Loucy (cell line): ENCODE measurements around the gene ATP1B3.

Experiments used
- H2AFZ ChIP-seq: fragments of 200-600 bp; sonication (generic); 2 replicates; pipeline ENCODE4 v1.6.0; 2016; ENCODE audit warnings: antibody characterized with exemption, mild to moderate bottlenecking, low read length, moderate library complexity
- H3F3A ChIP-seq: fragments of 200-600 bp; 2 replicates; pipeline ENCODE4 v1.6.0; 2016; ENCODE audit warnings: antibody characterized with exemption, low read depth, mild to moderate bottlenecking
- H3K27me3 ChIP-seq: fragments of 200-600 bp; sonication (generic); 2 replicates; pipeline ENCODE4 v1.6.1; 2014; ENCODE audit warnings: low read length, mild to moderate bottlenecking; ENCODE audit not compliant: insufficient read depth, poor library complexity, severe bottlenecking
- H3K36me3 ChIP-seq: fragments of 200-600 bp; sonication (generic); 2 replicates; pipeline ENCODE4 v1.6.1; 2016; ENCODE audit warnings: low read length; ENCODE audit not compliant: insufficient read depth
- H3K4me1 ChIP-seq: fragments of 200-600 bp; sonication (generic); 2 replicates; pipeline ENCODE4 v1.5.1; 2014; ENCODE audit warnings: low read length, mild to moderate bottlenecking; ENCODE audit not compliant: insufficient read depth, poor library complexity, severe bottlenecking
- H3K4me2 ChIP-seq: fragments of 200-600 bp; sonication (generic); 2 replicates; pipeline ENCODE4 v1.6.0; 2014; ENCODE audit warnings: antibody characterized with exemption, low read length, low read depth, mild to moderate bottlenecking; ENCODE audit not compliant: poor library complexity, severe bottlenecking
- H3K4me3 ChIP-seq: fragments of 200-600 bp; sonication (generic); 2 replicates; pipeline ENCODE4 v1.5.1; 2014; ENCODE audit warnings: low read length, mild to moderate bottlenecking, mixed read lengths; ENCODE audit not compliant: poor library complexity, severe bottlenecking
- H3K79me2 ChIP-seq: fragments of 200-600 bp; sonication (generic); 2 replicates; pipeline ENCODE4 v1.6.1; 2014; ENCODE audit warnings: low read length; ENCODE audit not compliant: insufficient read depth
- H3K9ac ChIP-seq: fragments of 200-600 bp; sonication (generic); 2 replicates; pipeline ENCODE4 v1.6.0; 2014; ENCODE audit warnings: mild to moderate bottlenecking, low read depth, low read length, moderate library complexity; ENCODE audit not compliant: poor library complexity, severe bottlenecking
- H3K9me2 ChIP-seq: fragments of 200-600 bp; sonication (generic); replicated peaks from 2 replicates; pipeline ENCODE4 v1.6.1; 2016; ENCODE audit warnings: low read depth, low read length, mixed read lengths
- H3K9me3 ChIP-seq: fragments of 200-600 bp; sonication (generic); 2 replicates; pipeline ENCODE4 v1.6.1; 2014; ENCODE audit warnings: mild to moderate bottlenecking, antibody characterized with exemption, low read length, low read depth; ENCODE audit not compliant: insufficient read depth
- H4K20me1 ChIP-seq: fragments of 200-600 bp; sonication (generic); 2 replicates; pipeline ENCODE4 v1.6.0; 2014; ENCODE audit warnings: antibody characterized with exemption, low read length, mild to moderate bottlenecking; ENCODE audit not compliant: insufficient read depth, poor library complexity, severe bottlenecking
- EZH2phosphoT487 ChIP-seq: fragments of 200-600 bp; IDR thresholded peaks from 2 replicates; pipeline ENCODE4 v1.6.1; 2018; ENCODE audit warnings: antibody characterized with exemption, mild to moderate bottlenecking, moderate library complexity, borderline replicate concordance
- TF ChIP-seq, protein P1 (sequence below): fragments of 200-600 bp; sonication (generic); conservative IDR thresholded peaks from 2 replicates; pipeline ENCODE4 v1.5.1; 2014; ENCODE audit warnings: mild to moderate bottlenecking, antibody characterized with exemption, low read length

Gene ATP1B3

DNA sequence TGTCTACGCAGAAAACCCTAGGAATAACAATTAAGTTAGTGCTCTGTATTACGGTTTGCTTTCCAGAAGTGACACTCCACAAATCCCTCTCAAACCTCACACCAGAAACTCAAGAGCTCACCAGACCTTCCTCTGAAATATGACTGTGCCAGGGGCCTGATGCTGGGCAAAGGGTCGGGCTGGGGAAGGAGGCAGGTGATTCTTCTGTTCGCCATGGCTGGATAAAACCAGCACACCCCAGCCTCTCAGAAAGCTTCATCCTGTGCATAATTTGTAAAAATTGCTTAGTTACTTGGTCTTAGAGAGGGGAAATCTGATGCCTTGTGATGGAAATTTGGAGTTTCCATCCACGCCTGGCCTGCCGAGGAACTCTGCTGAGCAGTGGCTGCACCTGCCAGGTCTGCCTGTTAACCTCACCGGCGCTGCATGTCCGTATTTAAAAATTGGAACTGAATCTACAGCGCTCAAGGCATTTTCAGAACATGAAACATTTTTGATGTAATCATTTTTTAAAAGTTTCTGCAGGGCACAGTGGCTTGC lies 22.7 kb upstream of the ATP1B3 start:
- Histone ChIP-seq H3K36me3 (no peaks in the 10 kb centered on the region), H3K9me3 (no peaks in the 10 kb centered on the region), H2AFZ (no peak overlapping the region), H3F3A (no peaks in the 10 kb centered on the region), H3K4me1 (no peaks in the 10 kb centered on the region), H3K4me3 (no peak overlapping the region), H3K9ac (no peak overlapping the region), H3K27me3 (no peaks in the 10 kb centered on the region), H3K79me2 (no peaks in the 10 kb centered on the region), H4K20me1 (no peaks in the 10 kb centered on the region), H3K4me2 (no peak overlapping the region), H3K9me2 (no peaks in the 10 kb centered on the region)
- no peak for TF ChIP-seq EZH2phosphoT487
- TF ChIP-seq, protein P1, sequence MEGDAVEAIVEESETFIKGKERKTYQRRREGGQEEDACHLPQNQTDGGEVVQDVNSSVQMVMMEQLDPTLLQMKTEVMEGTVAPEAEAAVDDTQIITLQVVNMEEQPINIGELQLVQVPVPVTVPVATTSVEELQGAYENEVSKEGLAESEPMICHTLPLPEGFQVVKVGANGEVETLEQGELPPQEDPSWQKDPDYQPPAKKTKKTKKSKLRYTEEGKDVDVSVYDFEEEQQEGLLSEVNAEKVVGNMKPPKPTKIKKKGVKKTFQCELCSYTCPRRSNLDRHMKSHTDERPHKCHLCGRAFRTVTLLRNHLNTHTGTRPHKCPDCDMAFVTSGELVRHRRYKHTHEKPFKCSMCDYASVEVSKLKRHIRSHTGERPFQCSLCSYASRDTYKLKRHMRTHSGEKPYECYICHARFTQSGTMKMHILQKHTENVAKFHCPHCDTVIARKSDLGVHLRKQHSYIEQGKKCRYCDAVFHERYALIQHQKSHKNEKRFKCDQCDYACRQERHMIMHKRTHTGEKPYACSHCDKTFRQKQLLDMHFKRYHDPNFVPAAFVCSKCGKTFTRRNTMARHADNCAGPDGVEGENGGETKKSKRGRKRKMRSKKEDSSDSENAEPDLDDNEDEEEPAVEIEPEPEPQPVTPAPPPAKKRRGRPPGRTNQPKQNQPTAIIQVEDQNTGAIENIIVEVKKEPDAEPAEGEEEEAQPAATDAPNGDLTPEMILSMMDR, result no peak

DNA sequence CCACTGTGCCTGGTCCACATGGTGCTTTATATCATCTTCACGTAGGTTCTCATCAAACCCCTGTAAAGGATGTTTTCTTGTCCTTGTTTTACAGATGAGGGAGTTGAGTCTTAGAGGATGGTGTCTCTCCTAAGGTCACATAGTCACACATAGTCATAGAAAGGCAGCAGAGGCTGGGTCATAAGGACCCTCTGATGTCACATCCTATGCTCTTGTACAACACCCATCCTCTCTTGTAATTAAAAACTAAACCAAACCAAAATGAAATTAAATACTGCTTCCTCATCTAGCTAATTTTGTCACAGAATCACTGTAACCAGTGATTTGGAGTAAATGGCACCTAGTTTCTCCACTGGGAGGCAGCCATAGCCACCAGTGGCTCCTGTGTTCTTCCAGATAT lies 21.8 kb upstream of the ATP1B3 start:
- Histone ChIP-seq H3K4me1 (no peaks in the 10 kb centered on the region), H3K27me3 (no peaks in the 10 kb centered on the region), H2AFZ (no peak overlapping the region), H3K36me3 (no peaks in the 10 kb centered on the region), H3K4me2 (no peak overlapping the region), H3K79me2 (no peaks in the 10 kb centered on the region), H3K9me3 (no peaks in the 10 kb centered on the region), H3K9ac (no peak overlapping the region), H3F3A (no peaks in the 10 kb centered on the region), H4K20me1 (no peaks in the 10 kb centered on the region), H3K4me3 (no peak overlapping the region), H3K9me2 (no peaks in the 10 kb centered on the region)
- TF ChIP-seq, protein P1, result peak; percentile 35; the same call in 1 of the 2 replicates
- no peak for TF ChIP-seq EZH2phosphoT487

DNA sequence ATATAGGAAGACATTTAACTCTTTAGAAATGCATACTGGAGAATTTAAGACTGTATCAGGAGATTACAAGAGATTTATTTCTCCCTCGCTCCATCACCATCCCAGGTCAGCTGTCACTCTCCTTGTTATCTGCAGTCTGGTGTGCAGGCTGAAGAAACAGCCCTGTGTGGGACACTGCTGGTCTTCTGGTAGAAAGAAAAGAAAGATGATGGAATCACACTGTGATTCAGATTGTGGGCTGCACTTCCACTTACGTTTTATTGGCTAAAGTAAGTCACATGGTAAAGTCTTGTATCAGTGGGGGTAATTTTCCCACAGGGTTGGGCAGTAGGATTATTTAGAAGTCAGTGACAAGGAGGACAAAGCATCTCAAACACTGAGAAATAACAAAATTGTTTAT lies 18.1 kb upstream of the ATP1B3 start:
- H3K4me2 ChIP-seq, result no peak overlapping the region
- TF ChIP-seq, protein P1, result no peak
- TF ChIP-seq EZH2phosphoT487, result no peak
- H2AFZ ChIP-seq, result peak overlapping the region; percentile 15; the same call in 1 of the 2 replicates

More for the DNA sequence above, 18.1 kb upstream of the ATP1B3 start:
- no peaks in the 10 kb centered on the region for H4K20me1 ChIP-seq
- no peaks in the 10 kb centered on the region for H3K9me2 ChIP-seq
- no peaks in the 10 kb centered on the region for H3F3A ChIP-seq
- H3K9ac ChIP-seq, result no peak overlapping the region
- no peaks in the 10 kb centered on the region for H3K27me3 ChIP-seq
- H3K4me3 ChIP-seq, result no peak overlapping the region
- peaks cover 8% of the 10 kb centered on the region for H3K4me1 ChIP-seq
- H3K79me2 ChIP-seq, result no peaks in the 10 kb centered on the region
- H3K36me3 ChIP-seq, result no peaks in the 10 kb centered on the region
- H3K9me3 ChIP-seq, result no peaks in the 10 kb centered on the region
